Stimulated activated CD8-positive, alpha-beta memory T cell treated with anti-CD3 and anti-CD28 coated beads, Interleukin-4, amount 100 ng/mL, for 4 hours (primary cell): ENCODE data around the gene YLPM1.

Source experiments
- DNase-seq, 2 donors: peaks; one replicate each; pipeline ENCODE4 v3.0.0-alpha.2; 2020; ENCODE audit warnings: low read depth in 2 of 2, low spot score in 1 of 2

Gene YLPM1

DNA sequence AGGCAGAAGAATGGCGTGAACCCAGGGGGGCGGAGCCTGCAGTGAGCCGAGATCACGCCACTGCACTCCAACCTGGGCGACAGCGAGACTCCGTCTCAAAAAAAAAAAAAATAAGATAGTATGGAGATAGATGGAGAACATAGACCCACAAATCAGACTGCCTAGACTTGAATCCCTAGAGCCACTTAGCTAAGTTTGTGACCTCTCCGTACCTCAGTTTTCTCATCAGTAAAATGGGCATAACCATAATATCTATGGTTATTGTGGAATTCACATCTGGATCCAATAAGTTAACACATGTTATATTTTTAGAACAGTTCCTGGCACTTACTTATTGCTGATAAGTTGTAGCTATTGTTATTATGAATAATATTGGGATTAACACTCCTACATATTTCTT is 105.6 kb downstream of the YLPM1 start:
- DNase-seq: no peak

- no peak for DNase-seq
These were observed 108.7 kb downstream of the YLPM1 start for GRCh38 chr14:74871819-74872218.

GRCh38 chr14:74875204-74875603 is 112.1 kb downstream of the YLPM1 start:
- no peak for DNase-seq

- DNase-seq: no peak
These were observed 113.1 kb downstream of the YLPM1 start, which contains the start of gene PROX2 for GRCh38 chr14:74875941-74876913. PROX2 (minus strand) TSS chr14:74876145; CDS start chr14:74863834, 12,311 bp downstream.

DNA sequence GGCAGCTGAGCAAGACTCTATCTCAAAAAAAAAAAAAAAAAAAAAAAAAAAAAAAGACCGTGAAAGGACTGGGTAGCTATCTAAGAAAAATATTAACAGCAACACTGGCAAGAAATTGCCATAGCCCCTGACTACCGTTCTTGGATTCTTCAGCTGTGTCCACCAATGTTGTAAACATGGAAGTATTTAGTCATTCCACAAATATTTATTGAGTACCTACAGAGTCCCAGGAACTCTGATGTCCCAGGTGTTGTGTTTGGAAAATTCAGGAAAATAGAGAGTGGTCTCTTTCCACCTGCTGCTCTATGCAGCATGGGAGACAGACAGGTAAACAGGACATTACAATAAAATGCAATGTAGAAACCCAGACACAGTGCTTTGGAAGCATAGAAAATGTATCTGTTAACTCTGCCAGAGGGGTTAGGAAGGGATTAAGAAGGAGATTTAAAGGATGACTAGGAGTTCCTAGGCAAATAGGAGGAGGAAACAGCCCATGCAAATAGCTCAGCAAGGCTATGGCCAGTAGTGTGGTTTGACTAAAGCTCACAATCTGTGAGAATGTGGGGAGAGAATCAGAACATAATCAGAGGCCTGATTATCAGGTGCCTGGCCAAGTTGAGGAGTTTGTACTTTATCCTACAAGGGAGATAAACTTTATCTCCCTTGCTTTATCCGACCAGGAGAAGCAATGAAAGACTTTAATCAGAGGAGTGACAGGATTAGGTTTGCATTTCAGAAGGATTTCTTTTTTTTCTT is 116.5 kb downstream of the YLPM1 start:
- DNase-seq: no peak

GRCh38 chr14:74881431-74882102 is 118.5 kb downstream of the YLPM1 start, which contains the start of gene DLST:
DLST (plus strand) TSS chr14:74881916; CDS start chr14:74881954, 38 bp downstream.
- DNase-seq: peak; percentile 68 to 70

- DNase-seq: peak in 1 of 2 donors; percentile 18
These were observed 119.2 kb downstream of the YLPM1 start for GRCh38 chr14:74882103-74882920.
